GM21576 (cell line): ENCODE data around the gene C1orf21.

Source experiments
- ATAC-seq: cut with Tn5 transposase; IDR thresholded peaks from one replicate; pipeline ENCODE4 v1.9.1; 2021; ENCODE audit warnings: mild to moderate bottlenecking, moderate library complexity; ENCODE audit not compliant: unreplicated experiment

The C1orf21 gene

GRCh38 chr1:184542291-184542690 lies 155.5 kb downstream of the C1orf21 start:
- no peak for ATAC-seq

DNA sequence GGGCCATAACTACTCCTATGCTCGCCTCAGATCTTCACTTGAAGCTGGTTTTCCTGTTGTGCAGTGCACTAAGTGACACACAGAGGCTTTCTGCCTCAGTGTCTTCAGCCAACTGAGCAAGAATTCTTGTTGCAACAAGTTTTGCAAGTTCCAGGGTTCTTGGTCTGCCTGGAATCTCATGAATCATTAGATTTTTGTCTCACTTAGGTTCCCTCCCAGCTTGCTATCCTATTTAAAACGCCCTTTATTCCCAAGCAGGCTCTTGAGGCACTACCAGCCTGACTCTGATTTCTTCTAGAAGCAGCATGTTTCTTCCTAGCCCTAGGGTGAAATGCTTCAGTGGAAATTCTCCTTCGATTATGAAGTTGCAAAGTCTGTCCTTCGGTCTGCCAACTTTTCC lies 158.8 kb downstream of the C1orf21 start:
- ATAC-seq, result no peak

DNA sequence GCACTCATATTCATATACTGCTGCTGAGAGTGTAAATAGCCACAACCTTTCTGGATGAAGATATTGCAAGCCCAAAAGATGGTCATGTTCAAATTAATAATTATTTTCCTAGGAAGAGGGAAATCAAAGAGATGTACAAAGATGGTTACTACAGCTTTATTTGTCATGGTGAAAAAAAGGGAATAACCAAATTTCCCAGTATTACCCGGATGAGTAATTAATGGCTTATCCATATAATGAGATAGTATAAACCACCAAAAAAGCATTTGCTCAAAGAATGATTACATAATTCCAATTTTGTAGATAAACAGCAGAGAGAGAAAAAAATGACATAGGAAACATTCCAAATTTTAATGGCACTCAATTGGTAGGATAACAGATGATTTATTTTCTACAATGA lies 165.6 kb downstream of the C1orf21 start:
- ATAC-seq, result no peak

- ATAC-seq, result no peak
Observed at GRCh38 chr1:184553845-184554244, 167.0 kb downstream of the C1orf21 start.

DNA sequence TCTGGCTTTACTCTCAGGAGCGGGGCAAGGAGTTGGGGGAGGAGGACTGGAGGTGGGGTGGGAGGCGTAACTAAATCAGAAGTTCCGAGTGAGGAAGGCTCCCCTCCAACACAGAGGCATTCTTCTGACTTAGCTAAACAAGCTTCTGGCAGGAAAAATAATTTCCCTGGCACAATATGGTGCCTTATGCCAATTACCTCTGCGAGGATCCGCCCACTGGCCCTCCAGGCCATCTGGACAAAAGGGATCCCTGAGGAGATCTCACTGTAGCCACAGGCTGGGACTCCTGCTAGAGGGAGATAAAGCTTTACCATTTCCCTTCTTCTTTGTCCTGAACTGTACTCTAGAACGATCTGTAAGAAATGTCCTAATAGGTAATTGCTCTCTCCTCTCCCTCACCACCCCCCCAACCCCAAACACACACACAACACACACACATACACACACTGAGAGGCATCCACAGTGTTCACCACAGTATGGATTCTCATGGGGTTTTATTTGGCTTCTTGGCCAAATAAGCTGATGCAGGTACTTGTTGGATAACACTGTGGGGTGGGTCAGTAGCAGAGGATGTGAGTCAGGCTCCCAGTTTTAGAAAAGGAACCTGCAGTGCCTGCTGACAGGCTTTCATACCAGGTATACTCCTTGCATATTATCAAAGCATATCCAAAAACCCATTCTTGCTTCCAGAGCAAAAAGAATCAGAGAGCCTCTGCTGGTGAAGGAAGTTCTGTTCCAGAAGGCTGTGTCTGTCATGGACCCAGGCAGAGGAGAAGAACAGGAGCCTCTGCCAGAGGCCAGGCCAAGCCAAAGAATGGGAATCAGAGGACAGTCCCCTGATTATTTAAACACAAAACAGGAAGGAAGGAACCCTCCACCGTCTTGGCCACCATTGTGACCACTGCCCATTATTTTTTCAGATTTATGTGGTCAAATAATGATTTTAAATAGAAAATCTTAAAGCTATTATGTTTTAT lies 169.1 kb downstream of the C1orf21 start:
- no peak for ATAC-seq

GRCh38 chr1:184556665-184557064 lies 169.8 kb downstream of the C1orf21 start:
- no peak for ATAC-seq

- no peak for ATAC-seq
Observed at GRCh38 chr1:184557423-184558347, 170.9 kb downstream of the C1orf21 start.

- ATAC-seq, result no peak
Observed at GRCh38 chr1:184558691-184559090, 171.9 kb downstream of the C1orf21 start.

DNA sequence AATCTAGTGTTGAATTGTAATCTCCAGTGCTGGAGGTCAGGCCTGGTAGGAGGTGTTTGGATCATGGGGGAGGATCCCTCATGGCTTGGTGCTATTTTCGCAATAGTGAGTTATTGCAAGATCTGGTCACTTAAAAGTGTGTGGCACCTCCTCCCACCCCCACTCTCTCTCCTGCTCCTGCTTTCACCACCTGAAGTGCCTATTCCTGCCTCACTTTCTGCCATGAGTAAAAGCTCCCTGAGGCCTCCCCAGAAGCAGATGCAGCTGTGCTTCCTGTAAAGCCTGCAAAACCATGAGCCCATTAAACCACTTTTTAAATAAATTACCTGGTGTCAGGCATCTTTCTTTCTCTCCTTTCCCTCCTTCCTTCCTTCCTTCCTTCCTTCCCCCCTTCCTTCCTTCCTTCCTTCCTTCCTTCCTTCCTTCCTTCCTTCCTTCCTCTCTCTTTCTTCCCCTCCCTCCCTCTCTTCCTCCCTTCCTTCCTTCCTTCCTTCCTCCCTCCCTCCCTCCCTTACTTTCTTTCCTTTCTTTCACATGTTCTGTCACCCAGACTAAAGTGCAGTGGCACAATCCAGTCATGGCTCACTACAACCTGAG lies 172.4 kb downstream of the C1orf21 start:
- no peak for ATAC-seq

DNA sequence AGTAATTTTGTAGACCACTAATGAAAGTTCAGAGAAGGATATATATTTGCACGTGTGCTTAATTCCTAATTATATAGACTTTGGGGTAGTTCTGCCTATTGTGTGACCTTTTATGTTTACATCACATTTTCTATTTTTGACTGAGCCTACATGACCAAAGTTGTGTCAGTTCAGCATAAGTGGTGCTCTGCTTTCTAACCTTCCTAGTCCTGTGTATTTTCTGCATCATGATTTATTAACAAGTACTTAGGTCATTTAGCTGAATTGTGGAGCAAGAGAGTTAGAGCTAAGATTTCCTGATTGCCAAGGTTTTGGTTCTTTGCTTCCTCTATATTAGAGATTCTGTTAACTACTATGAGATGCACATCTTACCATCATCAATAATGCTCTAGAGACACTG lies 176.0 kb downstream of the C1orf21 start:
- no peak for ATAC-seq

DNA sequence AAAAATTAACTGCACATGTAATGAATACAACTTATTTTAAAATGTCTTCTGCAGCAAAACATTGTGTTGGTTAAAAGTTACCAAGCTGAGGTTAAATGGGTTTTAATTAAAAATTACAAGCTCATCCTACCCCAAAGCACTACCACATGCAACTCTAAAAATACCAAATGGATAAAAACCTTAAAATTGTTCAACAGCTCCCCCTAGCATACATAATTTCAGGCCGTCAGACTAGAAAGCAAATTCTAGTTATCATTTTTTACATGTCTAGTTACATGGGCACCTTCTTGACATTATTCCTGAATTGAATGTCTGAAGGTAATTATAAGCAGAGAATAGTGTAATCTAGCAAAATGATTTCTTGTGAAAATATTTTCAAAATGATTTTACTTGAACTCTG lies 176.5 kb downstream of the C1orf21 start:
- ATAC-seq, result no peak

GRCh38 chr1:184567009-184567408 lies 180.2 kb downstream of the C1orf21 start:
- no peak for ATAC-seq

- no peak for ATAC-seq
Observed at GRCh38 chr1:184567637-184568036, 180.8 kb downstream of the C1orf21 start.

- no peak for ATAC-seq
Observed at GRCh38 chr1:184568148-184568547, 181.3 kb downstream of the C1orf21 start.

DNA sequence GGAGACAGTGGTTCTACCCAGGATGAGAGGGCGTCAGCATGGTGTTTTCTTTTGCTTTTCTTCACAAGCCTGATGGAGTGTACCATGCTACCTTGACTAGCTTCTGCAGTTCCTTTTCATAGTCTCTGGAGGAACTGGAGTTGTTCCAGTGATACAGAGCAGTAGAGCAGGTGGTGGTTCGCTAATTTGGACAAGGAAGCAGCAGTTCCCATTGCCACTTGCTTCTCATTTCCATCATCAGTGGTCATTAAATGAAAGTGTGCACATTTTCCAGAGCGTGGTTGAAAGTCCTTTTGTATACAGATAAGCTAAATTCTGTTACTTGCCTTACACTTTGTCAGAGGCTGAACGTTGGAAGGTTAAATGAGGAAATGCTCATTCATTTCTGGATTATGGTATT lies 182.3 kb downstream of the C1orf21 start:
- ATAC-seq, result no peak

GRCh38 chr1:184574588-184574987 lies 187.8 kb downstream of the C1orf21 start:
- no peak for ATAC-seq

GRCh38 chr1:184576822-184577221 lies 190.0 kb downstream of the C1orf21 start:
- no peak for ATAC-seq

DNA sequence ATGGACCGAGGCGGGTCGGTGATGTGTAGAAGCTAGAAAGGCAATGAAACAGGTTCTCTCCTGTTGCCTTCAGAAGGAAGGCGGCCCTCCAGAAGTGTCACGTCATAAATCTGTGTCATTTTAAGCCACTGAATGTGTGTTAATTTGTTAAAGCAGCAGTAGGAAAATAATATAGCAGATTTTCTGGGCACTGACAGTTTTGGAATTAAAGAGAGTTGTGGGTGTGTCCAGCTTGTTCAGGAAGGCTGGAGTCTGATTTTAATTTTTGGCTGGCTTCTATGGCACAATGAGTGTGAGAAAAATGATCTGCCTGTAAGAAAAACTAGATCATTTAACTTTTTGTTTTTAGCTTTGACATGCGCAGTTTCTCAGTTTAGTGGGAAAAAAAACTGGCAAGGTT lies 190.5 kb downstream of the C1orf21 start:
- ATAC-seq, result no peak

DNA sequence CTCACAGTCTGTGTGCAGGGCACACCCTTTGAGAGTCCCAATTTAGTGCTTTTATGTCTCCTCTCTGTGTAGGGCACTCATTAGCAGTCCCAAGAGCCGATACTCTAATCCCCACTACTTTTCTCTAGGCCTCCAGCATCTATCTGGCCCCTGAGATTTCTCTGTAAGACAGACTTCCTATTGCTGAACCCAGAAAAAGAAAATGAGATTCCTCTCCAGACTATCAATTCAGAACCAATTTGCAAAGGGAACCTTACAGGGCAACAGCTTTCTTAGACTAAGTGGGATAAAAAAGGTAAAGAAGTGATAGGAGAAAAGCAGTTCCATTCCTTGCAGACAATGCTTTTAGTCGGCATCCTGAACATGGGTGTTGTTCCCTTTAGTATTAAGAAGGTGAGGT lies 195.6 kb downstream of the C1orf21 start:
- no peak for ATAC-seq

DNA sequence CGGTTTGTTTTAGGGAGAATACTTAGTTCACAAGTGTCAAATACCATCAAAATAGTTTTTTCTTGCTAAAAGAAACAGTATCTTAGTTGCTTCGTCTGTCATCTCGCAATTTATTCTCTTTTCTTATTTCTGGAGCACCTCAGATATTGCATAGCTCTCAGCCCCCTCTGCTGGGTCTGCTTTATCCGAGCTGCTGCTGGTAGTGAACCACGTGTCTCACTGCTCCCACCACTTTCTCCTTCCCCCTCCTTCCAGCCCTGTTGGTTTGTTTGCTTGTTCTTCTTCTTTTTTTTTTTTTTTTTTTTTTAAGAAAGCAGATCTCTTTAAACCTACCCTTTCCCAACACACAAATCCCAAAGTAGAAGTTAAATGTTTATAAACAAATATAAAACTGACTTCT lies 197.0 kb downstream of the C1orf21 start:
- ATAC-seq, result no peak

DNA sequence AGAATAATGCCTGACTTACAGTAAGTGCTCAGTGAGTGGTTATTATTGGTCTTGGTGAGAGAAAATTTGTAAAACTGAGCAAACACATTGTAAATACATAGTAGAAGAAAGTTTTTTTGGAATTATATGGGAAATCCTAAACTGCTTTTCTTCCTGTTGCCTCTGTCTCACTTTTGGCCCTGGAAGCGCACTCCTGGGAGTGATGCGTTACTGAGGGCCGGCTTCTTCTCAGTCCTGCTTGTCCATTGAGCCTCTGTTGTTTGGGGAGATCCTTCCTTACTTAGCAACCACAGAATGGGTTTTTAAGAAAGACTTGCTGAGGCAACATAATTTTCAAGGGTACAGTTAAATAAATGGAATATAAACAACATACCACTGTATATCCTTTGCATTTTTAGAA lies 201.9 kb downstream of the C1orf21 start:
- ATAC-seq, result no peak
